AG09319 (cell line): ENCODE measurements around the gene TTLL8.

Source experiments
- DNase-seq: peaks from one replicate; pipeline ENCODE4 v3.0.0-alpha.2; 2010; ENCODE audit warnings: low read depth; ENCODE audit errors: extremely low read depth
- TF ChIP-seq, protein P1 (sequence below): IDR thresholded peaks from 2 replicates; pipeline ENCODE4 v1.5.1; 2011; ENCODE audit warnings: low read depth, mild to moderate bottlenecking, inconsistent platforms, low read length, moderate library complexity

TTLL8 gene

DNA sequence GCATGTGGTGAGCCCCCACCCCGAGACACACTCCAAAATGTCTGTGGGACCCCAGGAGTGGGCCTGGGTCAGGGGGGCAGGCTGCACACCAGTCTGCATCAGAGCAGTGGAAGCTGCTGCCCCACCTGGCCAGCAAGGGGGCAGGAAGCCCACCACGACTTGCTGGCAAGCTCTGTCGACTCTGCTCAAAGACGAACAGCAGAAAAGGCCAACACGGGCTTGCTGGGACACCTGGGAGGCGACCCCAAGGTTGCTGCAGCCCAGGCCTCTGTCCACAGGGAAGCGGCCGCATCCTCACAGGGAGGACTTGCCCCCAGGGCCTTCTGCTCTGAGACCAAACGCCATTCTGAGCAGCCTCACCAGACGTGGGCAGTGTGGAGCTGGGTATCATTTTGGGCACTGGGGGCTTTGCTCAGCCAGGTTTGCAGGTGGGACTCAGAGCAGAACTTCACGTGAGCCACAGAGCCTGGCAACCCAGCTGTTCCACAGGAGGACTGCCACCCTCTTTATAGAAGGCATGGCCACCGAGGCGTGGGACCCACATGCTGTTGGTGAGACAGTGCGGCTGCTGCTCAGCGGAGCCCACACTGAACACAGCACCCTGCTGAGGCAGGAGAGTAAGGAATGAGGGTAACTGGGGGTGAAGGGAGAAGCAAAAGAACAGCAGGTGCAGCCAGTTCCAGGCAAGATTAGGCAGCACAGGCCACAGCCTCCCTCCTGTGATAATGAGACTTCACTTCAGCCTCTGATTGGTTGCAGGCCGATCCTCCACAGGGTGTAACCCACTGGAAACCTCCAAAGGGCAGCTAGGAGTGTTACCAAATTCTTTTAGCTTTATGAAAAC is 56.5 kb downstream of the TTLL8 start:
- DNase-seq = no peak
- TF ChIP-seq, protein P1, sequence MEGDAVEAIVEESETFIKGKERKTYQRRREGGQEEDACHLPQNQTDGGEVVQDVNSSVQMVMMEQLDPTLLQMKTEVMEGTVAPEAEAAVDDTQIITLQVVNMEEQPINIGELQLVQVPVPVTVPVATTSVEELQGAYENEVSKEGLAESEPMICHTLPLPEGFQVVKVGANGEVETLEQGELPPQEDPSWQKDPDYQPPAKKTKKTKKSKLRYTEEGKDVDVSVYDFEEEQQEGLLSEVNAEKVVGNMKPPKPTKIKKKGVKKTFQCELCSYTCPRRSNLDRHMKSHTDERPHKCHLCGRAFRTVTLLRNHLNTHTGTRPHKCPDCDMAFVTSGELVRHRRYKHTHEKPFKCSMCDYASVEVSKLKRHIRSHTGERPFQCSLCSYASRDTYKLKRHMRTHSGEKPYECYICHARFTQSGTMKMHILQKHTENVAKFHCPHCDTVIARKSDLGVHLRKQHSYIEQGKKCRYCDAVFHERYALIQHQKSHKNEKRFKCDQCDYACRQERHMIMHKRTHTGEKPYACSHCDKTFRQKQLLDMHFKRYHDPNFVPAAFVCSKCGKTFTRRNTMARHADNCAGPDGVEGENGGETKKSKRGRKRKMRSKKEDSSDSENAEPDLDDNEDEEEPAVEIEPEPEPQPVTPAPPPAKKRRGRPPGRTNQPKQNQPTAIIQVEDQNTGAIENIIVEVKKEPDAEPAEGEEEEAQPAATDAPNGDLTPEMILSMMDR = no peak

DNA sequence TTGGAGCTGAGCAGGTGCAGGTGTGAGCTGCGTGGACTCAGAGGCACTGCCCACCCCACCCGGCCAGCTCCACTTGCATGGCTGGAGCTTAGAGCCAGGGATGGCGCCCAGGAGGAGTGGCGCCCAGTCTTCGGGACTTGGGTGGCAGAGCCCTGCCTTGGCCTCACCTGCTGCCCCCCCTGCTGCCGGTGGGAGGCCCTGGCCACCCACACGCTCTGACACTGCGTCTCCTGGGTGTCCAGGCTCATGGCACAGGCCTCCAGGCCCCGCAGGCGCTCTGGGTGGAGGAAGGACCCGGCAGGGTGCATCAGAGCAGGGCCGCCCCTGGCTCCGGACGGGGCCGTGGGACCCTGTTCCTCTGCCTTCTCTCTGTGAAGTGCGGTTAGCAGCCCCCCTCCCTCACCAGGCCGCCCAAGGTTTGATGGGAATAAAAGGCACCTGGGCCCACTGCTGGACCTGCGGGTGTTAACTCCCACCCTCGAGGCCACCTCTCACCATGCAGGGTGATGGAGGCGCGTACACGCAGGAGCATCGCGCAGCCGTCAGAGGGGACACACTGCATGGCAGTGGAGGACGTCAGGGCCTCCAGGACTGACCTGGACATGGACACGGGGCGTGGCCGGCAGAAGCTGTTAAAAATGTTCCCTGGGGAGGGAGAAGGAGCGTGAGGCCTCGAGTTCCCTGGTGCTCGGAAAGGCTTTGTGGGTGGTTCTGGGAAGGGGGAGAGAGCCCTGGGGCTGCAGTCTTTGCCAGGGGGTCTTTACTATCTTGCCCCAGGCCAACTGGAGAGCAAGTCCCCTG is 57.3 kb downstream of the TTLL8 start:
- no peak for DNase-seq
- TF ChIP-seq, protein P1 = no peak

DNA sequence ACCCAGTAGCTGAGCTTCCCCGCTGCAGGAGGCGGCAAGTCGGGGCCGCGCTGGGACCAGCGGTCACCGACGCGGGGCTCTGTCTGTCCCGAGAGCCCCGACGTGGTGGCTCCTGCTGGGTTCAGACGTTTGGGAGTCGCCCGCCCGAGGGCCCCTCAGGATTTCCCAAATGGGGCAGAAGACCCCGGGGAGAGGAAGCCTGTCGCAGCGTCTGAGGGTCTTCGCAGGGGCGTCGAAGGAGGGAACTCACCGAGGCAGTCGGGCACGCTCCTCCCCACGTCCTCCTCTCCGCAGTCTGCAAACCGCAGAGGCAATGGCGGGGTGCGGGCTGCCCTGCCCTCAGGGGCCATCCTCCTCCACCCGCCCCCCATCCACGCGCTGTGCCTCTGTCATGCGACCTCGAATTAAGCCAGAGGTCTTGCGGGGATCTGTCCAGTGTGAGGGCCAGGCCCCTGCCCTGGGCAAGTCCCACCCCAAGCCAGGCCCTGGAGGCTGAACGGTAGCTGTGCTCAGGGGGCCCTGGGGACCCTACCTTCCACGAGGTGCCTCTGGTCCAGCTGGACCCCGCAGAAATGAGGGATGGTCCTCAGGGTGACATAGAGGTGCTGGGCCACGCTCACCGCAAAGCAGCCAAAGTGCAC is 58.0 kb downstream of the TTLL8 start:
- TF ChIP-seq, protein P1 = no peak
- DNase-seq = no peak

DNA sequence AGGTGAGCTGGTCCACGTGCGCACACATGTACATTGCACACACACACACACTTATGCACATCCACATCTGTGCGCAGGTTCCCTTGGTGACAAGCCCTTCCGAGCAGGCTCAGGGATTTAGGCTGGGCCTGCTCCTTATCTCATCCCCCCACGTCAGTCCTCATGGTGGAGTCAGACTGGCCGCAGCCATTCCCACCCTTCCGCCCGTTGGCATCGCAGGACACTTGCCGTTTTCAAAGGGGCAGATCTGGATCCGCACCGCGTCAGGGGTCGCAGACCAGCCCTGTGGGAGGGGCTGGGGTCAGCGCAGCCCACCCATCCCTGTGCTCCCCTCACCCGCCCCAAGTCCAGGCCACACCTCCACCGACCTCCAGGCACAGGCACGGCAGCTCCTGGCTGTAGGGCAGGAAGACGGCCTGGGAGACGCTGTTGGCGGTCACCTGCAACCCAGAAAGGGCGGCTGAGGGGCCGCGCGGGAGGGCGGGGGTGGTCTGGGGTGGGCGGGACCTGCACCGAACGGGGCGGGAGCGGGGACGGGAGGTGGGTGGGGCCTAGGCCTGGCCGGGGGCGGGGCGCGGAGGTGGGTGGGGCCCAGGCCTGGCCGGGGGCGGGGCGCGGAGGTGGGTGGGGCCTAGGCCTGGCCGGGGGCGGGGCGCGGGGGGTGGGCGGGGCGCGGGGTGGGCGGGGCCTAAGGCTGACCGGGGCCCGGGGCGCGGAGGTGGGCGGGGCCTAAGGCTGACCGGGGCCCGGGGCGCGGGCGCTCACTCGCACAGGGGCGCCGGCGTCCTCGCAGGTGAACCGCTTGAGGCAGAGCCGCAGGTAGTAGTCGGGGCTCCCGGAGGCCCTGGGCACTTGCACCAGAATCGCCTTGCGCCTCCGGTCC is 58.8 kb downstream of the TTLL8 start:
- TF ChIP-seq, protein P1 = no peak
- no peak for DNase-seq

DNA sequence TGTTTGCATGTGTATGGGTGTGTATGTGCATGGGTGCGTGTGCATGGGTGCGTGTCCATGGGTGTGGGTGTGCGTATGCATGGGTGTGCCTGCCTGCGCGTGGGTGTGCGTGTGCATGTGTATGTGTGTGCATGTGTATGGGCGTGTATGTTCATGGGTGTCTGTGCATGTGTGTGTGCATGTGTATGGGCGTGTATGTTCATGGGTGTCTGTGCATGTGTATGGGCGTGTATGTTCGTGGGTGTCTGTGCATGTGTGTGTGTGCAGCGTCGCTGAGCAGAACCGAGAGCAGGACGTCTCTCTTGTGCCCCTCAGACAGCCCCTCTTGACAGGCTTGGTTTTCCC is 59.4 kb downstream of the TTLL8 start:
- no peak for DNase-seq
- TF ChIP-seq, protein P1 = no peak

DNA sequence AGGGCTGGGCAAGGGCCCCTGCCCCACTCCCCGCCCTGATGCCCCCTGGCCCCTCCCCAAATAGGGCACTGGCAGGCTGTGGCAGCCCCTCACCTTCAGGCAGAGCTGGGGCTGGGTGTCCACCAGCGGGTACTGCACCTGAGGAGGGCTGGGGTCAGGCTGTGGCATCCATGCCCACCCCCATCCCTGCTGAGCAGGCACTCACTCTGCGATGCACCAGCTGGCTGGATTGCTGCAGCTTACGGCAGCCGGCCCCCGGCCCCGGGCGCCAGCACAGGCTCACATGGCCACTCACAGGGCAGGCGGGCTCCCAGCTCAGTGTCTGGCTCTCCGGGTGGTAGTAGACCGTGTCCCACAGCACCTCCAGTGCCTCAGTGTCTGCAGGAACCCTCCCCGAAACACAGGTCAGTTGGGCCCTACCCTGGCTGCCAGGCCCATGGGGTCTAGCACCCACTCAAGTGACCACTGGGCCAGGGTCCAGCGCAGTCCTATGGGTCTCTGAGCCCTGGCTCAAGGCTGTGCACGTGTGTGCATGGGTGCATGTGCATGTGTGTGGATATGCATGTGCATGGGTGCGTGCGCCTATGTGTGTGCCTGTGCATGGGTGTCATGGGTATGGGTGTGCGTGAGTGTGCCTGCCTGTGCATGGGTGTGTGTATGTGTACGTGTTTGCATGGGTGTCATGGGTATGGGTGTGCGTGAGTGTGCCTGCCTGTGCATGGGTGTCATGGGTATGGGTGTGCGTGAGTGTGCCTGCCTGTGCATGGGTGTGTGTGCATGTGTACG is 60.0 kb downstream of the TTLL8 start:
- DNase-seq = no peak
- TF ChIP-seq, protein P1 = no peak
